GM10248 (cell line): ENCODE measurements around the gene KDM6A.

Source experiments
- CTCF ChIA-PET: fragments of 300-600 bp; sonication (Branson Sonifier 250); formaldehyde crosslinking; extraction: SDS; loops from one replicate; lab custom pipeline; 2021; ENCODE audit warnings: antibody characterized with exemption; lab: Yijun Ruan, JAX
- POLR2A ChIA-PET: fragments of 350-650 bp; sonication (Branson Sonifier 250); formaldehyde crosslinking; extraction: SDS; loops from one replicate; lab custom pipeline; 2020; ENCODE audit warnings: antibody characterized with exemption; lab: Yijun Ruan, JAX
- DNase-seq: peaks from one replicate; pipeline ENCODE4 v3.0.0; 2012; ENCODE audit errors: extremely low spot score
- CTCF ChIP-seq: IDR thresholded peaks from 2 replicates; pipeline ENCODE4 v1.5.1; 2012; ENCODE audit warnings: mild to moderate bottlenecking, low read depth; ENCODE audit errors: extremely low read depth, missing control alignments, control extremely low read depth

The KDM6A gene

DNA sequence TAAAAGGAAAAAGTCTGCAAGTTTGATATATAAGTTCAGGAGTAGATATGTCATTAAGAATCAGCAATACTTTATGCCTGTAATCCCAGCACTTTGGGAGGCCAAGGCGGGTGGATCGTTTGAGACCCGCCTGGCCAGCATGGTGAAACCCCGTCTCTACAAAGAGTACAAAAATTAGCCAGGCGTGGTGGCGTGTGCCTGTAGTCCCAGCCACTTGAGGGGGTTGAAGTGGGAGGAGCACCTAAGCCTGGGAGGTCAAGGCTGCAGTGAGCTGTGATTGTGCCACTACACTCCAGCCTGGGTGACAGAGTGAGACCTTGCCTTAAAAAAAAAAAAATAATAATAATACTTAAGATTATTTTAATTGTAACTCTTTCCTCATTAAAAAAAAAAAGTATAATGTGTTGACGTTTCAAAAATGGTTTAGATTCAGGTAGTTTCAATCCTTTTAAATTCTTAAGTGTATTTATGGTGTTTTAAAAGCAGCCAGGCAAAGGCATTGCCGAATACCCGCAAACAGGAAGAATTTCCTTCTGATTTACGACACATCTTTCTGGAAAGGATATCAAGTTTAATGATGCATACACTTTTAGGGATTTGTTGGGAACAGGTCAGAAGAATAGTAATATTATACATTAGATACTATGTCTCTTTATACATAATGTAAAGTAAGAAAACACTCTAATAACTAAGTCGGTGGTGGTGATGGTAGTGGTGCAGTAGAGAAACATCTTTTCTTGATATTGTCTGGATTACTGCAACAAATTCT lies 80.9 kb downstream of the KDM6A start:
- no peak for TF ChIP-seq CTCF
- POLR2A ChIA-PET: no interaction called here
- CTCF ChIA-PET: no interaction called here
- no peak for DNase-seq

DNA sequence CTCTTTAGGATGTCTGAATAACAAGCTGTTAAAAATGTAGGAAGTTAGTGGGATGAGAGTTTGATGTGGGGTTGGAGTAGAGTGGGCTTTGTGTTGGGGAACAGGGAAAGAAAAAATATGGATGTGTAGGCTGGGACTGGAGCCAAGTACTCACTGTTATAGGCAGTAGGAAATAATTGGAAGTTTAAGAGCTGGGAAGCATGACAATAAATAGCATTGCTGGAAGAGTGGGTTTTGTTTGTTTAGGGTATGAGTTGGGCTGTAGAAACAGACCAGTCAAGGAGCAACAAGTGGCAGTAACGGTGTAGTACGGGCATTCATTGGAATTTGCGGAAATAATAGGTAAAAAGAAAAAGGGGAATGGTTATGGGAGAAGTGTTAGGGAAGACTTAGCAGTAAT lies 81.6 kb downstream of the KDM6A start:
- DNase-seq: no peak
- ChIA-PET CTCF (no interaction called here), POLR2A (no interaction called here)
- TF ChIP-seq CTCF: no peak

GRCh38 chrX:44957848-44958247 lies 84.9 kb downstream of the KDM6A start:
- CTCF ChIA-PET: no interaction called here

DNA sequence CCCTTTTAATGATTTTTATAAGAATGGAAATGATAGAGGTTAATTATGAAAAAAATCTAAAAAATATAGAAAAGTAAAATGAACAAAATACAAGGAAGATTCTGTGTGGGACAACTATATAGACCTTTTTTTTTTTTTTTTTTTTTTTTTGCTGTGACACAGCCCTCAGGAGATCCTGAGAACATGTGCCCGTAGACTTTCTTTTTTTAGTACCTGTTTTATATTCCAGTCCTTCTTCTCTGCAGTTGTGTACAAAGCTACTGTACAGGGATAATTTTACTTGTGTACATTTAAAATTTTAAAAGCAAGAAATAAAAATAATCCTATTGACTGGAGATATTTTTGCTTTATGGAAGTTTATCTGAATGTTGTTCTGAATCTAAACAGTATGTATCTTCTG lies 85.5 kb downstream of the KDM6A start:
- TF ChIP-seq CTCF: no peak
- POLR2A ChIA-PET: no interaction called here
- CTCF ChIA-PET: no interaction called here
- DNase-seq: no peak

More at GRCh38 chrX:44957848-44958247, 84.9 kb downstream of the KDM6A start:
- POLR2A ChIA-PET: no interaction called here
- TF ChIP-seq CTCF: no peak
- no peak for DNase-seq

DNA sequence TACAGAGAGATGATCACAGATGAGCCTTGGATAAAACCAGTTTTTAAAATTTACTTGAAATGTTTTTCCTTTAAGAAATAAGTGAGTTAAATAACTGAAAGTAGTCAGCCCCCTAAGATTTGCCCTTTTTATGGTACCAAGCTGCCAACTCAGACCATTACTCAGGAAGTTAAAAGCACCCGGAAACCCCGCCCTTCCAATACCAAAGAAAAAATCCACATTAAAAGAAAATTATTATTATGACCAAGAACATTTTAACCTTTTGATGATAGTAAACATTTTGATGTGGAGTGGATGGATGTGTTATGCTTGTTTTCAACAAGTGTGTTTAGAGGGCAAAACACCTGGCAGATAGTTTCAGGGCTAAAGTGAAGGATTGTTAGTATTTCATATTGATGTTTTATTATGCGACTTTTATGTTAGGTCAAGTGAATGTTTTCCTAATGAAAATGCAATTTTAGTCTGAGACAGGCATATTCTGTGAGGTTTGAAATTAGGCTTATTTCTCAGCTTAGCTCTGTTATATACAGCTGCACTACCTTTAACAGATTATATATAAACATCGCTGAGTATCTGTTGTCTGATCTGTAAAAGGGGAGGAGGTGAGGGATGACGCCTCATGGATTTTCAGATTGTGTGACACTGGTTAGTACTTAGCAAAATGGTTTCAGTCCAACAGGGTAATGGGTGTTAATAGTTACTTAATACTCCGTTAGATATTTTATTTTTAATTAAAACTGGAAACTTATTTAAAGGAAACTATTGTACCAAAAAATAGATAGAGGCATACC lies 89.0 kb downstream of the KDM6A start:
- ChIA-PET POLR2A (no interaction called here), CTCF (no interaction called here)

GRCh38 chrX:44962944-44963343 lies 90.0 kb downstream of the KDM6A start:
- CTCF ChIA-PET: no interaction called here
- POLR2A ChIA-PET: no interaction called here

More for the DNA sequence above, 89.0 kb downstream of the KDM6A start:
- TF ChIP-seq CTCF: no peak
- DNase-seq: no peak

More at GRCh38 chrX:44962944-44963343, 90.0 kb downstream of the KDM6A start:
- TF ChIP-seq CTCF: no peak
- no peak for DNase-seq
